GM21717 (cell line): ENCODE measurements around the gene NFAT5.
"Not testable (repeated sequence)": the region's sequence is repeated elsewhere in the genome, so short reads cannot be mapped to it uniquely, and the experiment has no call there.

Experiments used
- ATAC-seq: cut with Tn5 transposase; IDR thresholded peaks from one replicate; pipeline ENCODE4 v1.9.1; 2021; ENCODE audit warnings: mild to moderate bottlenecking, moderate library complexity; ENCODE audit not compliant: unreplicated experiment

NFAT5 gene

DNA sequence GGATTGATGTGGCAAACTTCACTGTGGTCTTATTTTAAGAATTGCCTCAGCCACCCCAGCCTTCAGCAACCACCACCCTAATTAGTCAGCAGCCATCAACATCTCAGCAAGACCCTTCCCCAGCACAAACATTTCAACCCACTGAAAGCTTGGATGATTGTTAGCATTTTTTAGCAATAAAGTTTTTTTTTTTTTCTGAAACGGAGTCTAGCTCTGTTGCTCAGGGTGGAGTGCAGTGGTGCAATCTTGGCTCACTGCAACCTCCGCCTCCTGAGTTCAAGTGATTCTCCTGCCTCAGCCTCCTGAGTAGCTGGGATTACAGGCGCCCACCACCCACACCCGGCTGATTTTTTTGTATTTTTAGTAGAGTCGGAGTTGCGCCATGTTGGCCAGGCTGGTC, 19.1 kb upstream of the NFAT5 start:
- not testable (repeated sequence) for ATAC-seq

DNA sequence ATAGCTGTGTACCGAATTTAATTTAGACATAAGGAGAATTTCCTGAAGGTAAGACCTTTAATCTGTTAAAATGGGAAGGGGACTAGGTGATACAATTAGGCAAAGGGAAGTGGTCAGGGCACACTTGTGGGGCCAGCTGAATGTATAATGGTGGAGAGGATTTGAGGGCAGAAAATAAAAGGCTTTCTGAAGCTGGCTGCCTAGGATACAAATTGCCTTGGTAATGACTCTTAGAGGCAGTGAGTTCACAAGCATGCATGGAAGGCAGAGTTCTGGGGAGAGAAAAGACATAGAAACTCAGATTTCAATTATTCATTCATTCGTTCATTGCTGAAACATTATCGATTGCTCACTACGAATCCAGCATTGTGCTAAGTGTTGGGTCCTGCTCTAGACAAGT, 12.4 kb upstream of the NFAT5 start:
- no peak for ATAC-seq

- no peak for ATAC-seq
Observed at GRCh38 chr16:69554495-69554894, 11.3 kb upstream of the NFAT5 start.

DNA sequence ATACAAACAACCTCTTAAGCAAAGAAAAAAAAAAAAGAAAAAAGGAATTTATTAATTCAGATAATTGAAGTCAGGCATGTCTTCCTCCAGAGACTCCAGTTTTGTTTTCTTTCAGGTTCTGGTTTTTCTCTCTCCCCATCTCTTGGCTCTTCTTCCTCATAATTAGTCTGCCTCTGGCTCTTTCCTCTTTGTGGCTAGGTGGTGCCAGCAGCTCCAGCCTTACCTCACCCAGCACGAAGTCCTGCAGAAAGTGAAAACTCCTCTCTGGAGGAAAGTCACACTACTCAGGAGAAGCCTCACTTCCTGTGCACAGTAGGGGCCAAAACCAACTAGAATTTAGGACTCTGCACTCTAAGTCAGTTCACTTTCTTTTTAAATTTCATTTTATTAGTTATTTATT, 10.3 kb upstream of the NFAT5 start:
- ATAC-seq, result no peak

DNA sequence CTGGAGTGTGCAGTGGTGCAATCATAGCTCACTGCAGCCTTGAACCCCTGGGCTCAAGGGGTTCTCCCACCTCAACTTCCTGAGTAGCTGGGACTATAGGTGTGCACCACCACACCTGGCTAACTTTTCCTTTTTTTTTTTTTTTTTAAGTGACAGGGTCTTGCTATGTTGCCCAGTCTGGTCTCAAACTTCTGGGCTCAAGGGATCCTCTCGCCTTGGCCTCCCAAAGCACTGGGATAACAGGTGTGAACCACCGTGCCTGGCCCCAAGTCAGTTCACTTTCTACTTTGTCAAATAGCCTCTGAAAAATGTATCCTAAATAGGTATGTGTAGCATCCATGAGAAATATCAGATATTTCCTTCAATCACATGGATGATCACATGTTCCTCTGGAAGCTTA, 9.9 kb upstream of the NFAT5 start:
- ATAC-seq, result no peak

- no peak for ATAC-seq
Observed at GRCh38 chr16:69559164-69559563, 6.6 kb upstream of the NFAT5 start.

GRCh38 chr16:69561367-69561766, 4.4 kb upstream of the NFAT5 start:
- ATAC-seq, result not testable (repeated sequence)

DNA sequence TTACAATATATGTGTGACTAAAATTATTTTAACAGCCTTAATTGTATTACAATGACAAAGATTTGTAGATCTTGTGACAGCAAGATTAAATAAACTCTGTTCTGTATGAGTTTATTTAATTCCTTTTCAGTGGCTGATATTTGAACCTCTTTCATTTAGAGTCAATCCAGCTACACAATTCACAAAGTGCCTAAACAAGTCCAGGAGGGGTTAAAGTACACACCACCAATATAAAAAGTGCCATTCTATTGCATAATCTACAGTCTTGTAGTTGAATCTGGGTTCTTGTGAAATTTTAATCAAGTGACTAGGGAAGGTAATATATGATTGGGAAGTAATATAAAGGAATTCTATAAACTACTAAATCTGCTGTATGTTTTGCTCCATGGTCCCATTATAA, 3.9 kb upstream of the NFAT5 start:
- ATAC-seq, result no peak

DNA sequence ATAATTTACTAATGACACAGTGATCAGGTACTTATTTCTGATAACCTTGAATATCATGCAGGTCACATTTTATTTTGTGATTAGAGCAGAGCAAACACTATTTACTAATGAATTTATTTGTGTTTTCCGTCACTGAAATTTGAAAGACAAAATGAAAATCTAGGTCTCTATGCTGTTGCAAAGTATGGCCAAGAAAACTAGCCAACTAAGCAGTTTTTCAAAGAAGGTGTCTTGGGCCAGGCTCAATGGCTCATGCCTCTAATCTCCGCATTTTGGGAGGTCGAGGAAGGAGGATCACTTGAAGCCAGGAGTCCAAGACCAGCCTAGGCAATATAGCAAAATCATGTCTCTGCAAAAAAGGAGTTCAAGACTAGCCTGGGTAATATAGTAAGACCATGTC, 3.0 kb upstream of the NFAT5 start:
- no peak for ATAC-seq

- ATAC-seq, result peak; percentile 47
Observed at GRCh38 chr16:69563605-69564580, 1.9 kb upstream of the NFAT5 start.

GRCh38 chr16:69564845-69565670, 708 bp upstream of the NFAT5 start:
- no peak for ATAC-seq

- ATAC-seq, result peak; percentile 13
Observed at GRCh38 chr16:69566240-69566980, 644 bp downstream of the NFAT5 start.

- no peak for ATAC-seq
Observed at GRCh38 chr16:69566981-69567680, 1.4 kb downstream of the NFAT5 start.

GRCh38 chr16:69568676-69569075, 2.9 kb downstream of the NFAT5 start:
- no peak for ATAC-seq

DNA sequence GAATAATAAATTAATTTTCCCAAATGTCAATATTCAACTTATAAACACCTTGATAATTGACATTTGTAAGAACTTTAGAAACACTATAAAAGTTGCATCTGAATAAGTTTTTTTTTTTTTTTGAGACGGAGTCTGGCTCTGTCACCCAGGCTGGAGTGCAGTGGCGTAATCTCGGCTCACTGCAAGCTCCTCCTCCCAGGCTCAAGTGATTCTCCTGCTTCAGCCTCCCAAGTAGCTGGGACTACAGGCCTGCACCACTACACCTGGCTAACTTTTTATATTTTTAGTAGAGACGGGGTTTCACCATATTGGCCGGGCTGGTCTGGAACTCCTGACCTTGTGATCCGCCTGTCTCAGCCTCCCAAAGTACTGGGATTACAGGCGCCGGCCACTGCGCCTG, 13.0 kb downstream of the NFAT5 start:
- not testable (repeated sequence) for ATAC-seq

GRCh38 chr16:69579783-69580481, 14.2 kb downstream of the NFAT5 start:
- no peak for ATAC-seq

- no peak for ATAC-seq
Observed at GRCh38 chr16:69581297-69581696, 15.5 kb downstream of the NFAT5 start.

- ATAC-seq, result not testable (repeated sequence)
Observed at GRCh38 chr16:69584493-69584892, 18.7 kb downstream of the NFAT5 start.

- no peak for ATAC-seq
Observed at GRCh38 chr16:69589434-69590269, 23.9 kb downstream of the NFAT5 start.
